Activated naive CD8-positive, alpha-beta T cell treated with anti-CD3 and anti-CD28 coated beads, Interleukin-2, amount 50 U/mL, for 16 hours (primary cell): ENCODE data around the gene OTUD7B.
"Not testable (repeated sequence)": the region's sequence is repeated elsewhere in the genome, so short reads cannot be mapped to it uniquely, and the experiment has no call there.

Experiments
- DNase-seq: peaks from one replicate; pipeline ENCODE4 v3.0.0-alpha.2; 2020; ENCODE audit warnings: low read depth, low spot score

OTUD7B gene

DNA sequence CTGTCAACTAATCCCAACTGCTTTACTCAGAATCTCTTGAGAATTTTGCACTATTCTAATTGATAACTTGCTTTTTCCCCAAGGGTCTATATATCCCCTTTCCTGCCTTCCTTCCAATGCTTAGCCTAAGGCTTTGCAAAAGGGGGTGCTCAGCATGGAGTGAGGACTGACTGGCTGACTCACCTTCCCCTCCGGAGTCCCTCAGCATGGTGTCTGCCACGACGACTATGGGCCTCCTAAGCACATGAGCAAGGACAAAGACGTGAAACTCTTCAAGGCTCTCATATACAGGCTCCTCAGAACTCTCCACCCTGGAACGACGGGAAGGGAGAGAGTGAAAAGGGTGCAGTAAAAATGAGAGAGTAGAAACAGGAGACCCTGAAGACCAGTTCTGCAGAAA is 60.6 kb downstream of the OTUD7B start:
- no peak for DNase-seq

DNA sequence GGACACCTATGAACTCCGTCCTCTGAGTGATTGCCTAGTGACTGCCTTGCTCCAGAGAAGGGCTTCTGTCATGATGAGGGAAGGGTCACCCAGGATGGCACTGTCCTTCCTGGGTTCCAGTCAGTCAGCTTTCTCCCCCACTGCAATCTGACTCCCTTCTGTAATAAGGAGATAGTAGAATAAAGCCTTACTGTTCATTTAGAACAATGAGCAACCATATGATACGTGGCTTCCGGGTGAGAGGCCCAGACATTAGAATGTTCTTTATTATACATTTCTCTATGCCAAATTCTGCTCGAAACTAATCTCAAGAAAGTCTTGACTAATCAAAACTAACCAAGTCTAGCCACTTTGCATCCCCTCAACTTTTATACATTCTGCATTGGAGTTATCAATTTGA is 65.3 kb downstream of the OTUD7B start:
- DNase-seq, result no peak

DNA sequence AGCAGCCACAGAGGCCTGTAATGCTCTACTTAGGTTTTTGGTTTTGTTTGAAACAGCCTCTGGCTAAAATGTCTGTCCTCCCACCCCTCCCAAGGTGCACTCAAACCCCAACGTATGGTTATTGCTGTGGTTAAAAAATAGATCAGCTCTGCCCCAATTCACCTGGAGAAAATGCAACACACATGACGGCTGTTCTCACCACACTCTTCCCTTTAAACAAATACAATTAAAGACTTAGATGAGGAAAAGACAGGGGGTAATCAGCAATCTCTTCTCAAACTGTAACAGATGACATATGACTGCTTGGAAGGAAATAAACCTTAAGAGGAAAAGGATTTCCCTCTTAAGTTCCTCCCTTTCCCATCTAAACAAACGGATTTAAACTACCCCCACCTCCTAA is 67.6 kb downstream of the OTUD7B start:
- no peak for DNase-seq

- DNase-seq, result no peak
These were observed 68.3 kb downstream of the OTUD7B start for GRCh38 chr1:149942207-149942606.

GRCh38 chr1:149940427-149940826 is 70.1 kb downstream of the OTUD7B start:
- DNase-seq, result no peak

- DNase-seq, result not testable (repeated sequence)
These were observed 71.9 kb downstream of the OTUD7B start for GRCh38 chr1:149938668-149939003.

- no peak for DNase-seq
These were observed 72.8 kb downstream of the OTUD7B start for GRCh38 chr1:149937759-149938158.

DNA sequence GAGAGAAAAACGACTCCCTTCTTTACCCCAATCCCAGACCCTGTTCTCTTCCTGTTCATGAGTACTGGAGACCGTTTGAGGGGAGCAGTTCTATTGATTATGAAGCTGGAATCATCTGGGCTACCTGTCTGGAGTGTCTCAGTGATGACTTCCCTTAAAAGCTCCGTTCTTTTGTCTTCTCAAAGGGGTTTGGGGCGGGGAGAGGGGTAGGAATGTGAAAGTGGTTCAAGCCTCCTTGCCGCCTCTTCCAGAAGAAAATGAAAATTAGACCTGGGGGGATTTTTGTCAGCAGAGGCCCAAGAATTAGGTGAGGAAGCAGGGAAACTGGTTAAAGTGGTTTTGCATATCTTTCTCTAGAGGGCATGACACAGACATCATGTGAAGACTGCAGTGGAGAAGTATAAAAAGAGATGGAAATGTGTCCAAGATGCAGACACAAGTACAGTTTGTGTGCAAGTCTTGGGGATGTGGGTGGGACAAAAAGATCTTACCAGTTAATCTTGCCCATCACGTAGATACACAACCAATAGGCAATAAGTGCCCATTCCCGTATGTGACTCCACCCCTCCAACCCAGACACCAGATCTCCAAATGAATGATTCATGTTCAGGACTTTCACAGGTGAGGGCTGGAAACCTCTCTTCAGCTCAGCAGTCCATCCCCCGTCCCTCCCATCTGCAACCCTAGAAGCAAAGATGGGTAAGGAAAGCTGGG is 73.4 kb downstream of the OTUD7B start:
- no peak for DNase-seq

DNA sequence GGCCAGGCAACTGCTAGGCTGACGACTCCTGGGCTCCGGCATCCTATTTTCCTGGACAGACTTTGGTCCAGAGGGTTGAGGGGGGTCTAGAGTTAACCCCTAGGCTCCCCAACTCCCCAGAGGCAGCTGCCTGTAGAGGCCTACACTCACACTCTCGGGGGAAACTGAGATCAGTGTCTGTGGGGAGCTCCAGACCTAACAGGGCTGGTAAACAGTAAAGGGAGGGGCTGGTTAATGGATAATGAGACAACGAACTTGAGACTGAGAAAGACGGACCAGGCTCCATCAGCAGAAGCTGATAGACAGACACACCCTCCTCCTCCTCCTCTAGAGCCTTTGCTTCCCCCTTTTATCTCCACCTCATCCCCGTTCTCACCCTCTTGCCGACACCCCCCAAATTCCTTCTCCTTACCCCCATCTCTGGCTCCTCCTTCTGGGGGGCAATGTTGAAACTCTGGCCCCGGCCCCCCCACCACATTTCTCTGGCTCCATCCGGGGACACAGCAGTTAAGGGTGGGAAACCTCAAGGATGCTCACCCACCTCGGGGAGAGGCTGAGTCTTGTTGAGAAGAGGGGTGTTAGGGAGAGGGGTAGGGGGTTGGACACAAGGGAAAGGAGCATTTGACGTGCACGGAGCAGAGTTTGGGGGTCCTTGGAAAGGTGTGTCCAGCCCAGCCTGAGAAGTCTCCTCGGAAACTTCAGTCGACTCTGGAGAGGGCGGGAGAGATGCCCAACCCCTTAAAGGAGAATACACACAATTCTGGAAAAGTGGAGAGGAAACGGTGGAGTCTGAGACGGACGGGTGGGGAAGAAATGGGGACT is 74.1 kb downstream of the OTUD7B start, which contains the start of gene MTMR11:
TSS of gene MTMR11 (minus strand) at position 710 of the 822 bp plus-strand sequence. CDS start at position 478, 232 bp downstream.
- DNase-seq, result no peak

DNA sequence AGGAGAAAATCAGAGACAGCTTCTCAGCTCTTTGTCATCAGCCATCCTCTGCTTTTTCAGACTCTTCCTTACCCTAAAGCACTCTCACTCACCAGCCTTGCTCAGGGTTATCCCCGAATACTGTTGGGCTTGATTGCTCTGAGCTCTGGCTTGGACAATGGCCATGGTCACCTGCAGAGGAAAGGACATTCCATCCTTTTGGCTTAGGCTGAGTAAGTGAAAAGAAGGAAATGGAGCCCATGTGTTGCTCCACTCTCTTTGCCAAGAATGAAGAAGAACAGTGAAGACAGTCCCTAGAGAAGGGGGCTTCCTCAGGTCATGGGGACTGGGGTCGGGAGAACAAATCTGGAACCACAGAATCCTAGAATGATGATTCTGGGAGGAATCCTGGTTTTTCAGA is 76.2 kb downstream of the OTUD7B start:
- no peak for DNase-seq

GRCh38 chr1:149933208-149933607 is 77.3 kb downstream of the OTUD7B start:
- no peak for DNase-seq

- no peak for DNase-seq
These were observed 78.1 kb downstream of the OTUD7B start for GRCh38 chr1:149932474-149932873.

DNA sequence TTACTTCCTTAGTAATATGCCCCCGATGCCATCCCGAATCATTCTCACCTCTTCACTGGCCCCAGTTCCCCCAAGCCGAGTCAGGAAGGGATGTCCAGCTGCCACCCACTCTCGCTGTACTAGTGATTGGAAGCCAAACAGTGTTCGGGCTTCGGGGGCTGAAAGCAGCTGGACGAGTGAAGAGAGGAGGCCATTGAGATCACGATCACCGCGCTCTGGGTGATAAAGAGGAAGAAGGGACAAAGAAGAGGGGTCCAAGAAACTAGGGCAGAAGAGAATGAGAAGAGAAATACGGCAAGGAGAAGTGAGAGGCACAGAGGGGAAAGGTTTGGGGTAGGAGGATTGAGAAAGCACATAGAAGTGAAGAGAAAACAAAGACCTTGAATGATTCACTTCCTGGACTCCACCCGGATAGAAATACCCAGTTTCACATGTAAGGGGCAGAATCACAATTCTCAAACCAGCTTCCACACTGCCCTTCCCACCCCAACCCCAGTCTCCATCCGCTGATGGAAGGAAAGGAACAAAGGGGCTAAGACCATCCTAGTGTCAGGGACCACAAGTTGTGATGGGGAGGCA is 79.2 kb downstream of the OTUD7B start:
- no peak for DNase-seq

- DNase-seq, result no peak
These were observed 80.7 kb downstream of the OTUD7B start for GRCh38 chr1:149929856-149930255.

- no peak for DNase-seq
These were observed 82.2 kb downstream of the OTUD7B start for GRCh38 chr1:149928401-149928724.

GRCh38 chr1:149927563-149928400 is 82.7 kb downstream of the OTUD7B start, which contains the start of gene SF3B4:
Gene SF3B4, minus strand, starts transcription at chr1:149927803. Its CDS starts 44 bp downstream, at chr1:149927759.
- DNase-seq, result peak; percentile 88

- no peak for DNase-seq
These were observed 83.4 kb downstream of the OTUD7B start for GRCh38 chr1:149927056-149927562.

DNA sequence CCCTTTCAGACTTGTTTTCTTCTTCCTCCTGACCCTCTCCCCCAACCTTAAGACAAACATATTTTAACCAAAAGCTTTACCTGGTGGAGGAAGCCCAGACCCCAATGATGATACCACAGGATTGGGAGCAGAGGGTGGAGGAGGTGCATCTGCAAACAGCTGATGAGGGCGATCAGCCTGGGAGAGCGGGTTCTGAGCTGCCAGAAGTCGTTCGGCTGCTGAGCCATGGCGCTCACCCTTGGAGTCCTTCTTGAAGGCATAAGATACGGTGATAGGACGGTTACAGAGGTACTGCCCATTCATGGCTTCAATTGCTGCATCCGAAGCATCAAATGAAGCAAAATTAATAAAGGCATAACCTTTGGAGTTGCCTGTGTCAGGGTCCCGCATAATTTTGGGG is 84.2 kb downstream of the OTUD7B start:
- no peak for DNase-seq

DNA sequence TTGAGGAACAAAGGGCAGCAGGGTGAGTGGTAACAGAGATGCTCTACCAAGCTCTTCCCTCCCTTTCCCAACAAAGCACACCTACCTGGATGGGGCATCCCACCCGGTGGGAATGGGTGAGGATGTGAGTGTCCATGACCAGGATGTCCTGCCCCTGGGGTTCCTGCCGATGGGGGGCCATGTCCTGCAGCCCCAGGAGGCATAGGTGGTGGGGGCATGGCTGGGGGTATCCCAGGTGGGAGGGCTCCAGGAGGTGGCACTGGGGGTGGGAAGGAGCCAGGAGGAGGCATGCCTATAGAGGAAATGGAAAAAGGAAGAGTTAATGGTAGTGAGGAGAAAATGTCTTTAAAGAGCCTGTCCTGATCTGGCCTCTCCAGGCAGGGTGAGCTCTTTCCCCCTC is 84.8 kb downstream of the OTUD7B start:
- DNase-seq, result no peak

GRCh38 chr1:149925345-149925744 is 85.2 kb downstream of the OTUD7B start:
- no peak for DNase-seq

DNA sequence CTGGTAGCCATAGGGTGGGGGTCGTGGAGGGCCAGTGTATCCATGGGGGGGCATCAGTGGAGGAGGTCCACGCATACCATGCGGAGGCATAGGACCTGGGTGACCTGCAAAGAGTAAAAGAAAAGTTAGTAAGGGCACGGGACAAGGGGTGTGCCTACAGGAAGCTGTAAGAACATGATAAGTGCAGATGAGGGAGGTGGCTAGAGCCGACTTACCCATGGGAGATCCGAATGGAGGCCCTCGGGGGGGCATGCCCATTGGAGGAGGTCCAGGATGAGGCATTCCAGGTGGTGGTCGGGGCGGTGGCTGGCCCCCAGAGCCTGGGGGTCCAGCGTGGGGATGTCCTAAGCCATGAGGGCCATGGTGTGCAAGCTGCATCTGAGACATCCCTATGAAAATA is 86.9 kb downstream of the OTUD7B start:
- DNase-seq, result no peak
